Thyroid gland (tissue), 4 donors: ENCODE results near the gene MYO1E.

ENCODE experiments used
- POLR2A ChIP-seq, 2 donors: fragments of 450-650 bp; IDR thresholded peaks; one replicate each; pipeline ENCODE4 v1.6.1; 2017; ENCODE audit warnings: antibody characterized with exemption in 2 of 2, mild to moderate bottlenecking in 2 of 2, moderate library complexity in 1 of 2
- TF ChIP-seq, protein P1 (sequence below), 6 experiments: fragments of 200-600 bp in 3 of 6; fragments of 450-650 bp in 3 of 6; sonication (generic) in 3 of 6; IDR thresholded peaks; one replicate each; pipeline ENCODE4 v1.5.1; 2016 to 2019; ENCODE audit warnings: antibody characterized with exemption in 6 of 6, mild to moderate bottlenecking in 2 of 6, inconsistent platforms in 1 of 6, moderate library complexity in 1 of 6

DNA sequence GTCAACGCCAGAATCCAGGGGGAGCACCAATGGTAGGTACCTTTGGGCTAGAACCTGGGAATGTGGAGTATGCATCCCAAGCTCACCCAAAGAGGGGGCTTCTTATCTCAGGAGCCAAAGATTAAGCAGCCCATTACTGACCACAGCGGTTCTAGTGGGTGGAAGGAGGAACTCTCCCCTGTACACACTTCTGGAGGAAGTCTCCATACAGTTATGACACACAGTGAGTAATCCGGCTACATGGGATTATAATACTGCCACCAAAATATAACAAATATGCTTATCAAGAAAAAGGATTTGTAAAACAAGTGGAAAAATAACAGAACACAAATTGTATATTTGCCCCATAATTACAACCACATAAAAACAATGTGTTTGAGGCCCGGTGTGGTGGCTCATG lies 8.4 kb downstream of the MYO1E start:
- TF ChIP-seq, protein P1, sequence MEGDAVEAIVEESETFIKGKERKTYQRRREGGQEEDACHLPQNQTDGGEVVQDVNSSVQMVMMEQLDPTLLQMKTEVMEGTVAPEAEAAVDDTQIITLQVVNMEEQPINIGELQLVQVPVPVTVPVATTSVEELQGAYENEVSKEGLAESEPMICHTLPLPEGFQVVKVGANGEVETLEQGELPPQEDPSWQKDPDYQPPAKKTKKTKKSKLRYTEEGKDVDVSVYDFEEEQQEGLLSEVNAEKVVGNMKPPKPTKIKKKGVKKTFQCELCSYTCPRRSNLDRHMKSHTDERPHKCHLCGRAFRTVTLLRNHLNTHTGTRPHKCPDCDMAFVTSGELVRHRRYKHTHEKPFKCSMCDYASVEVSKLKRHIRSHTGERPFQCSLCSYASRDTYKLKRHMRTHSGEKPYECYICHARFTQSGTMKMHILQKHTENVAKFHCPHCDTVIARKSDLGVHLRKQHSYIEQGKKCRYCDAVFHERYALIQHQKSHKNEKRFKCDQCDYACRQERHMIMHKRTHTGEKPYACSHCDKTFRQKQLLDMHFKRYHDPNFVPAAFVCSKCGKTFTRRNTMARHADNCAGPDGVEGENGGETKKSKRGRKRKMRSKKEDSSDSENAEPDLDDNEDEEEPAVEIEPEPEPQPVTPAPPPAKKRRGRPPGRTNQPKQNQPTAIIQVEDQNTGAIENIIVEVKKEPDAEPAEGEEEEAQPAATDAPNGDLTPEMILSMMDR (IDR thresholded peaks at IDR 0.05): no peak
- no peak for TF ChIP-seq POLR2A (IDR thresholded peaks at IDR 0.05)
